PC-3 (cell line): ENCODE data around the gene C10orf62. TPM values are rescaled to one million over a fixed set of nuclear protein-coding genes. Genes with fewer than 3 reads are reported as not detected.

ENCODE experiments used
- ATAC-seq: fragments of 200-7000 bp; cut with Tn5 transposase; 2 replicates; pipeline ENCODE4 v1.9.1; 2020; ENCODE audit warnings: mild to moderate bottlenecking, moderate library complexity
- BruUV-seq: library from RNA; stranded (reverse); fragments of 400-500 nt; replicated peaks from 2 replicates; lab custom pipeline; 2021; lab: Mats Ljungman, UMichigan
- CTCF ChIA-PET: fragments of 300-600 bp; sonication (Branson Sonifier 250); formaldehyde crosslinking; loops from one replicate; lab custom pipeline; 2022; ENCODE audit warnings: antibody characterized with exemption; lab: Charles Lee
- POLR2A ChIA-PET: fragments of 300-600 bp; sonication (Branson Sonifier 250); formaldehyde crosslinking; loops from one replicate; lab custom pipeline; 2022; ENCODE audit warnings: antibody characterized with exemption; ENCODE audit not compliant: unreplicated experiment; lab: Charles Lee
- DNase-seq: peaks from one replicate; pipeline ENCODE4 v3.0.0-alpha.2; 2015
- H2AFZ ChIP-seq: fragments of 300-600 bp; sonication (generic); 2 replicates; pipeline ENCODE4 v1.6.0; 2016; ENCODE audit warnings: antibody characterized with exemption, low read length
- H3F3A ChIP-seq: fragments of 300-600 bp; sonication (generic); one replicate; pipeline ENCODE4 v1.6.0; 2017; ENCODE audit warnings: antibody characterized with exemption, low read length, control low read depth, mild to moderate bottlenecking; ENCODE audit not compliant: unreplicated experiment
- H3K27ac ChIP-seq: fragments of 300-600 bp; sonication (generic); 2 replicates; pipeline ENCODE4 v1.5.1; 2016; ENCODE audit warnings: mild to moderate bottlenecking, low read length
- H3K27me3 ChIP-seq: fragments of 300-600 bp; sonication (generic); 2 replicates; pipeline ENCODE4 v1.6.1; 2016; ENCODE audit warnings: low read length, mixed read lengths
- H3K36me3 ChIP-seq: fragments of 300-600 bp; sonication (generic); 2 replicates; pipeline ENCODE4 v1.6.1; 2016; ENCODE audit warnings: low read depth, mixed run types, low read length, mixed read lengths
- H3K4me1 ChIP-seq: fragments of 300-600 bp; sonication (generic); 2 replicates; pipeline ENCODE4 v1.5.1; 2016; ENCODE audit warnings: low read length; ENCODE audit not compliant: insufficient read depth
- H3K4me2 ChIP-seq: fragments of 300-600 bp; sonication (generic); 2 replicates; pipeline ENCODE4 v1.6.0; 2016; ENCODE audit warnings: low read length
- H3K4me3 ChIP-seq: fragments of 300-600 bp; sonication (generic); 2 replicates; pipeline ENCODE4 v1.5.1; 2016; ENCODE audit warnings: mild to moderate bottlenecking, low read length, mixed read lengths
- H3K79me2 ChIP-seq: fragments of 300-600 bp; sonication (generic); 2 replicates; pipeline ENCODE4 v1.6.1; 2017; ENCODE audit warnings: low read length, mixed read lengths
- H3K9ac ChIP-seq: fragments of 300-600 bp; sonication (generic); 2 replicates; pipeline ENCODE4 v1.6.0; 2016; ENCODE audit warnings: mild to moderate bottlenecking, low read length
- H3K9me2 ChIP-seq: fragments of 300-600 bp; sonication (generic); replicated peaks from 2 replicates; pipeline ENCODE4 v1.6.1; 2016; ENCODE audit warnings: mixed run types, low read length, mixed read lengths
- H3K9me3 ChIP-seq: fragments of 300-600 bp; sonication (generic); 2 replicates; pipeline ENCODE4 v1.6.1; 2016; ENCODE audit warnings: low read length, mixed read lengths
- H4K20me1 ChIP-seq: fragments of 300-600 bp; sonication (generic); 2 replicates; pipeline ENCODE4 v1.6.1; 2016; ENCODE audit warnings: low read length, mixed read lengths
- EZH2 ChIP-seq: fragments of 300-600 bp; sonication (generic); IDR thresholded peaks from one replicate; pipeline ENCODE4 v1.6.1; 2017; ENCODE audit warnings: antibody characterized with exemption, mild to moderate bottlenecking, low read length; ENCODE audit not compliant: unreplicated experiment
- EZH2phosphoT487 ChIP-seq: fragments of 300-600 bp; sonication (generic); IDR thresholded peaks from 2 replicates; pipeline ENCODE4 v1.6.1; 2018; ENCODE audit warnings: mild to moderate bottlenecking, antibody characterized with exemption, low read length, borderline replicate concordance
- intact Hi-C: fragments of 100-400 bp; cut with micrococcal nuclease; formaldehyde crosslinking; loops from 2 replicates; pipeline ENCODE4 v1.9.0; 2023
- total RNA-seq: library from RNA; depleted of rRNA; stranded (reverse); fragments of >200 nt; gene quantifications from 2 replicates; pipeline ENCODE4 v1.2.3, GENCODE V29; 2014
- TF ChIP-seq, protein P1 (sequence below): fragments of 300-600 bp; sonication (generic); conservative IDR thresholded peaks from 2 replicates; pipeline ENCODE4 v1.5.1; 2017; ENCODE audit warnings: antibody characterized with exemption, low read depth, mild to moderate bottlenecking, low read length

C10orf62 gene
- total RNA-seq, 1 experiment from 2014 or later = not detected

DNA sequence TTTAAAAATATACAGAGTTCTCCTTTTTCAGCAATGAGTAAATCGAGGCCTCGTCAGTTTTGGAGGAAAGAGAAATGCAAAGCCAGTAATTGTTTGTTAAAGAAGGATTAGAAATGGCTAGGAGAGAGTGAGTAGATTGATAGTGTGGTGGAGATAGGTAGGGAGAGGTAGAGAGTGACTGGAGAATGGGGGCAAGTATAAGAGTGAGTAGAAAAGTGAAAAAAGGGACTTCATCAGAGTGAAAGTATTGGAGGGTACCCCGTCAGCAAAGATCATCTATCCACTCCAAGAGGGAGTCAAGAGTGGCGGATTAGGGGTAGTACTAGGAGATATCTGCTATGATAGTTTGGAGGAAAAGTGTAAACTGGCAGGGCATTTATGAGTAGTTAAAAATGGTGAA, 26.2 kb upstream of the C10orf62 start:
- Histone ChIP-seq H3K4me2 (no peak overlapping the region), H3K4me3 (no peak overlapping the region), H4K20me1 (no peaks in the 10 kb centered on the region), H3K4me1 (peaks cover 11% of the 10 kb centered on the region), H3K36me3 (no peaks in the 10 kb centered on the region), H3K79me2 (no peaks in the 10 kb centered on the region), H3K27me3 (no peaks in the 10 kb centered on the region), H3K27ac (no peak overlapping the region), H3F3A (no peaks in the 10 kb centered on the region), H3K9me2 (no peaks in the 10 kb centered on the region), H3K9me3 (no peaks in the 10 kb centered on the region), H2AFZ (no peak overlapping the region), H3K9ac (no peak overlapping the region)
- intact Hi-C loops = no loop called here
- ChIA-PET CTCF (no interaction called here), POLR2A (no interaction called here)
- ATAC-seq (no peak), DNase-seq (no peak)
- no TSS peak for BruUV-seq
- no peak for TF ChIP-seq EZH2phosphoT487

GRCh38 chr10:97564776-97565175, 24.7 kb upstream of the C10orf62 start:
- H3F3A ChIP-seq = no peaks in the 10 kb centered on the region
- no peak overlapping the region for H3K4me2 ChIP-seq
- peaks cover 11% of the 10 kb centered on the region for H3K4me1 ChIP-seq
- ChIA-PET POLR2A (no interaction called here), CTCF (no interaction called here)
- intact Hi-C loops = no loop called here
- no peak overlapping the region for H2AFZ ChIP-seq
- DNase-seq (no peak), ATAC-seq (no peak)
- BruUV-seq = no TSS peak
- H3K9ac ChIP-seq = no peak overlapping the region
- H3K9me3 ChIP-seq = no peaks in the 10 kb centered on the region
- no peaks in the 10 kb centered on the region for H3K9me2 ChIP-seq
- H3K27ac ChIP-seq = no peak overlapping the region
- TF ChIP-seq, protein P1, sequence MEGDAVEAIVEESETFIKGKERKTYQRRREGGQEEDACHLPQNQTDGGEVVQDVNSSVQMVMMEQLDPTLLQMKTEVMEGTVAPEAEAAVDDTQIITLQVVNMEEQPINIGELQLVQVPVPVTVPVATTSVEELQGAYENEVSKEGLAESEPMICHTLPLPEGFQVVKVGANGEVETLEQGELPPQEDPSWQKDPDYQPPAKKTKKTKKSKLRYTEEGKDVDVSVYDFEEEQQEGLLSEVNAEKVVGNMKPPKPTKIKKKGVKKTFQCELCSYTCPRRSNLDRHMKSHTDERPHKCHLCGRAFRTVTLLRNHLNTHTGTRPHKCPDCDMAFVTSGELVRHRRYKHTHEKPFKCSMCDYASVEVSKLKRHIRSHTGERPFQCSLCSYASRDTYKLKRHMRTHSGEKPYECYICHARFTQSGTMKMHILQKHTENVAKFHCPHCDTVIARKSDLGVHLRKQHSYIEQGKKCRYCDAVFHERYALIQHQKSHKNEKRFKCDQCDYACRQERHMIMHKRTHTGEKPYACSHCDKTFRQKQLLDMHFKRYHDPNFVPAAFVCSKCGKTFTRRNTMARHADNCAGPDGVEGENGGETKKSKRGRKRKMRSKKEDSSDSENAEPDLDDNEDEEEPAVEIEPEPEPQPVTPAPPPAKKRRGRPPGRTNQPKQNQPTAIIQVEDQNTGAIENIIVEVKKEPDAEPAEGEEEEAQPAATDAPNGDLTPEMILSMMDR = no peak
- TF ChIP-seq EZH2phosphoT487 = no peak
- no peak for TF ChIP-seq EZH2
- H3K79me2 ChIP-seq = no peaks in the 10 kb centered on the region
- H3K27me3 ChIP-seq = no peaks in the 10 kb centered on the region
- H3K4me3 ChIP-seq = no peak overlapping the region
- H4K20me1 ChIP-seq = no peaks in the 10 kb centered on the region
- H3K36me3 ChIP-seq = no peaks in the 10 kb centered on the region

- Histone ChIP-seq H3K9me2 (no peaks in the 10 kb centered on the region), H3K4me2 (no peak overlapping the region), H3K79me2 (no peaks in the 10 kb centered on the region), H3K36me3 (no peaks in the 10 kb centered on the region), H2AFZ (no peak overlapping the region), H3F3A (no peaks in the 10 kb centered on the region), H3K27ac (no peak overlapping the region), H4K20me1 (no peaks in the 10 kb centered on the region), H3K9me3 (no peaks in the 10 kb centered on the region), H3K4me1 (peaks cover 23% of the 10 kb centered on the region), H3K4me3 (no peak overlapping the region), H3K9ac (no peak overlapping the region), H3K27me3 (no peaks in the 10 kb centered on the region)
- no peak for TF ChIP-seq EZH2phosphoT487
- TF ChIP-seq EZH2 = no peak
- TF ChIP-seq, protein P1 = no peak
- intact Hi-C loops = no loop called here
- POLR2A ChIA-PET = no interaction called here
- BruUV-seq = no TSS peak
- ATAC-seq (no peak), DNase-seq (peak; percentile 32)
- CTCF ChIA-PET = no interaction called here
Observed at GRCh38 chr10:97566336-97566996, 23.1 kb upstream of the C10orf62 start.
